ENCODE data around the gene HNRNPDL. TPM values are rescaled to one million over a fixed set of nuclear protein-coding genes. Genes with fewer than 3 reads are reported as not detected.
A peak's percentile ranks its signal among the peaks of the same experiment; 100 is the strongest.
"Not testable (repeated sequence)": the region's sequence is repeated elsewhere in the genome, so short reads cannot be mapped to it uniquely, and the experiment has no call there.

HNRNPDL gene
- total and polyA plus RNA-seq, 2 of the 13 experiments (the other 11 are each of a cell fraction or from before 2014, with no cell fraction given) = 167 to 414 TPM

DNA sequence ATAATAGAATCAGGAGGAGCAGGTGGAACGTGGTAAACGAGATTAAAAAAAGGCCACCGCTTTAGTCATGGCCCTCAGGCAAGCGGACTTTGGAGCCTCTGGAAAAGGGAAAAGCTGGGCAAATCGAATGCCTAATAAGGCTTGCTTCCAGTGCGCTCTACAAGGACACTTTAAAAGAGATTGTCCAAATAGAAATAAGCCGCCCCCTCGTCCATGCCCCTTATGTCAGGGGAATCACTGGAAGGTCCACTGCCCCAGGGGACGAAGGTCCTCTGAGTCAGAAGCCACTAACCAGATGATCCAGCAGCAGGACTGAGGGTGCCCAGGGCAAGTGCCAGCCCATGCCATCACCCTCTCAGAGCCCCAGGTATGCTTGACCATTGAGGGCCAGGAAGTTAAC, 47.2 kb upstream of the HNRNPDL start (continued):
- TF ChIP-seq, protein P1, sequence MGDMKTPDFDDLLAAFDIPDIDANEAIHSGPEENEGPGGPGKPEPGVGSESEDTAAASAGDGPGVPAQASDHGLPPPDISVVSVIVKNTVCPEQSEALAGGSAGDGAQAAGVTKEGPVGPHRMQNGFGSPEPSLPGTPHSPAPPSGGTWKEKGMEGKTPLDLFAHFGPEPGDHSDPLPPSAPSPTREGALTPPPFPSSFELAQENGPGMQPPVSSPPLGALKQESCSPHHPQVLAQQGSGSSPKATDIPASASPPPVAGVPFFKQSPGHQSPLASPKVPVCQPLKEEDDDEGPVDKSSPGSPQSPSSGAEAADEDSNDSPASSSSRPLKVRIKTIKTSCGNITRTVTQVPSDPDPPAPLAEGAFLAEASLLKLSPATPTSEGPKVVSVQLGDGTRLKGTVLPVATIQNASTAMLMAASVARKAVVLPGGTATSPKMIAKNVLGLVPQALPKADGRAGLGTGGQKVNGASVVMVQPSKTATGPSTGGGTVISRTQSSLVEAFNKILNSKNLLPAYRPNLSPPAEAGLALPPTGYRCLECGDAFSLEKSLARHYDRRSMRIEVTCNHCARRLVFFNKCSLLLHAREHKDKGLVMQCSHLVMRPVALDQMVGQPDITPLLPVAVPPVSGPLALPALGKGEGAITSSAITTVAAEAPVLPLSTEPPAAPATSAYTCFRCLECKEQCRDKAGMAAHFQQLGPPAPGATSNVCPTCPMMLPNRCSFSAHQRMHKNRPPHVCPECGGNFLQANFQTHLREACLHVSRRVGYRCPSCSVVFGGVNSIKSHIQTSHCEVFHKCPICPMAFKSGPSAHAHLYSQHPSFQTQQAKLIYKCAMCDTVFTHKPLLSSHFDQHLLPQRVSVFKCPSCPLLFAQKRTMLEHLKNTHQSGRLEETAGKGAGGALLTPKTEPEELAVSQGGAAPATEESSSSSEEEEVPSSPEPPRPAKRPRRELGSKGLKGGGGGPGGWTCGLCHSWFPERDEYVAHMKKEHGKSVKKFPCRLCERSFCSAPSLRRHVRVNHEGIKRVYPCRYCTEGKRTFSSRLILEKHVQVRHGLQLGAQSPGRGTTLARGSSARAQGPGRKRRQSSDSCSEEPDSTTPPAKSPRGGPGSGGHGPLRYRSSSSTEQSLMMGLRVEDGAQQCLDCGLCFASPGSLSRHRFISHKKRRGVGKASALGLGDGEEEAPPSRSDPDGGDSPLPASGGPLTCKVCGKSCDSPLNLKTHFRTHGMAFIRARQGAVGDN (CRISPR knock-in tag; IDR thresholded peaks at IDR 0.05) = peak; percentile 16; the same call in 1 of the 2 replicates

DNA sequence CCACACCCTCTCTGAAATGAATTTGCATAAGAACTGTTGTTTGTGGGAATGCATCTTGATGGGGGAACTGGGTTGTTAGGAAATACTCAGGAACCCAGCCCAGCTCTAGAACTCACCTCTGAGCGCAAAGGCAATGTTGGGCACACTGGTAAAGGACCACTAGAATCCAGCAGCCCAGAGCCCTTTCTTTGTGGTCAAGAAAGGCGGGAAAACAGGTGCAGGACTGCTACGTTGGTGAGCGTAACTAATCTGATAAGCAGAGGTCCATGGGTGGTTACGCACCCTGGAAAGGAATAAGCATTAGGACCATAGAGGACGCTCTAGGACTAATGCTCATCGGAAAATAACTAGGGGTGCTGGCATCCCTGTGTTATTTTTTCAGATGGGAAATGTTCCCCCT, 45.7 kb upstream of the HNRNPDL start:
- H3K9ac ChIP-seq (ENCODE audit: insufficient read depth, low read depth, low read length); H3K4me2 ChIP-seq (ENCODE audit: low read depth, low read length); BruUV-seq (replicated peaks); in situ Hi-C loops (cut with HindIII; ENCODE audit: extremely low pct_ligation_motif_present, low pct_unique_long_range_greater_than_20kb); H2AFZ ChIP-seq (ENCODE audit: low read length); H3K27me3 ChIP-seq (ENCODE audit: control insufficient read depth in 1 of 2, insufficient read depth in 2 of 2, low read length in 2 of 2); H3K36me3 ChIP-seq (replicated peaks in 1 of 2; ENCODE audit: control insufficient read depth in 1 of 2, insufficient read depth in 2 of 2, low read length in 2 of 2); H3K27ac ChIP-seq (ENCODE audit: extremely low read length, insufficient read depth, low read length); intact Hi-C loops (cut with micrococcal nuclease; ENCODE audit: unreplicated experiment); FAIRE-seq; H4K20me1 ChIP-seq (ENCODE audit: insufficient read depth, low read length); H3K9me3 ChIP-seq (ENCODE audit: low read length); ATAC-seq; POLR2A ChIA-PET; H3K79me2 ChIP-seq (ENCODE audit: insufficient read depth, low read length); DNase-seq (ENCODE audit: low spot score); H3K4me3 ChIP-seq (replicated peaks in 1 of 3; ENCODE audit: insufficient read depth in 1 of 3, low read depth in 2 of 3, low read length in 3 of 3); CTCF ChIA-PET (ENCODE audit: low intra/inter-chr PET ratio, low total read pairs): not testable (repeated sequence)
- peaks cover 17% of the 10 kb centered on the region for H3K4me1 ChIP-seq (ENCODE audit: insufficient read depth, low read length)
- WGBS (ENCODE audit: low lambda C conversion rate) = 95% methylated on average over 6 of the region's 7 CpGs

DNA sequence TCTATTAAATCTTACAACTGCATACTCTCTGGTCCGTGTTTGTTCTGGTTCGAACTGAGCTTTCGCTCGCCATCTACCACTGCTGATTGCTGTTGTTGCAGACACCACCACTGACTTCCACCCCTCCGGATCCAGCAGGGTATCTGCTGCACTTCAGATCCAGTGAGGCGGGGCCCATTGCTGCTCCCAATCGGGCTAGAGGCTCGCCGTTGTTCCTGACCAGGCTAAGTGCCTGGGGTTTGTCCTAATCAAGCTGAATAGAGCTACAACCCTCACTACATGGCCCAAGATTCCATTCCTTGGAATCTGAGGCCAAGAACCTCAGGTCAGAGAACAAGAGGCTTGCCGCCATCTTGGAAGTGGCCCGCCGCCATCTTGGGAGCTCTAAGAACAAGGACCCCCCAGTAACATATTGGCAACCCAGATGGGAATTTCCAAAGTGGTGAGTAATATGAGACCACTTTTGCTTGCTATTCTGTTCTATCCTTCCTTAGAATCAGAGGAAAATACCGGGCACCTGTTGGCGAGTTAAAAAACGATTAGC, 43.4 kb upstream of the HNRNPDL start:
- no peak for TF ChIP-seq SAP130 (CRISPR knock-in tag; IDR thresholded peaks at IDR 0.05; ENCODE audit: low read depth)
- TF ChIP-seq, protein P2, sequence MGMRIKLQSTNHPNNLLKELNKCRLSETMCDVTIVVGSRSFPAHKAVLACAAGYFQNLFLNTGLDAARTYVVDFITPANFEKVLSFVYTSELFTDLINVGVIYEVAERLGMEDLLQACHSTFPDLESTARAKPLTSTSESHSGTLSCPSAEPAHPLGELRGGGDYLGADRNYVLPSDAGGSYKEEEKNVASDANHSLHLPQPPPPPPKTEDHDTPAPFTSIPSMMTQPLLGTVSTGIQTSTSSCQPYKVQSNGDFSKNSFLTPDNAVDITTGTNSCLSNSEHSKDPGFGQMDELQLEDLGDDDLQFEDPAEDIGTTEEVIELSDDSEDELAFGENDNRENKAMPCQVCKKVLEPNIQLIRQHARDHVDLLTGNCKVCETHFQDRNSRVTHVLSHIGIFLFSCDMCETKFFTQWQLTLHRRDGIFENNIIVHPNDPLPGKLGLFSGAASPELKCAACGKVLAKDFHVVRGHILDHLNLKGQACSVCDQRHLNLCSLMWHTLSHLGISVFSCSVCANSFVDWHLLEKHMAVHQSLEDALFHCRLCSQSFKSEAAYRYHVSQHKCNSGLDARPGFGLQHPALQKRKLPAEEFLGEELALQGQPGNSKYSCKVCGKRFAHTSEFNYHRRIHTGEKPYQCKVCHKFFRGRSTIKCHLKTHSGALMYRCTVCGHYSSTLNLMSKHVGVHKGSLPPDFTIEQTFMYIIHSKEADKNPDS (CRISPR knock-in tag; IDR thresholded peaks at IDR 0.05) = no peak
- TF ChIP-seq FOXK1 (CRISPR knock-in tag; IDR thresholded peaks at IDR 0.05; ENCODE audit: borderline replicate concordance, low read depth) = no peak
- no peak for TF ChIP-seq HHEX (CRISPR knock-in tag; IDR thresholded peaks at IDR 0.05)
- no peak for TF ChIP-seq RARA (CRISPR knock-in tag; IDR thresholded peaks at IDR 0.05)
- no peak for TF ChIP-seq YEATS4 (CRISPR knock-in tag; IDR thresholded peaks at IDR 0.05; ENCODE audit: borderline replicate concordance)
- TF ChIP-seq, protein P3, sequence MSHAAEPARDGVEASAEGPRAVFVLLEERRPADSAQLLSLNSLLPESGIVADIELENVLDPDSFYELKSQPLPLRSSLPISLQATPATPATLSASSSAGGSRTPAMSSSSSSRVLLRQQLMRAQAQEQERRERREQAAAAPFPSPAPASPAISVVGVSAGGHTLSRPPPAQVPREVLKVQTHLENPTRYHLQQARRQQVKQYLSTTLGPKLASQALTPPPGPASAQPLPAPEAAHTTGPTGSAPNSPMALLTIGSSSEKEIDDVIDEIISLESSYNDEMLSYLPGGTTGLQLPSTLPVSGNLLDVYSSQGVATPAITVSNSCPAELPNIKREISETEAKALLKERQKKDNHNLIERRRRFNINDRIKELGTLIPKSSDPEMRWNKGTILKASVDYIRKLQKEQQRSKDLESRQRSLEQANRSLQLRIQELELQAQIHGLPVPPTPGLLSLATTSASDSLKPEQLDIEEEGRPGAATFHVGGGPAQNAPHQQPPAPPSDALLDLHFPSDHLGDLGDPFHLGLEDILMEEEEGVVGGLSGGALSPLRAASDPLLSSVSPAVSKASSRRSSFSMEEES (CRISPR knock-in tag; IDR thresholded peaks at IDR 0.05) = no peak
- TF ChIP-seq HNRNPK (IDR thresholded peaks at IDR 0.05; ENCODE audit: low read depth, low read length, poor library complexity, severe bottlenecking) = no peak
- Histone ChIP-seq H3K27me3 (ENCODE audit: control insufficient read depth in 1 of 2, insufficient read depth in 2 of 2, low read length in 2 of 2) (no peaks in the 10 kb centered on the region), H3K79me2 (ENCODE audit: insufficient read depth, low read length) (no peaks in the 10 kb centered on the region), H3K27ac (ENCODE audit: extremely low read length, insufficient read depth, low read length) (no peak overlapping the region), H2AFZ (ENCODE audit: low read length) (no peak overlapping the region), H3K9ac (ENCODE audit: insufficient read depth, low read depth, low read length) (no peak overlapping the region), H3K4me1 (ENCODE audit: insufficient read depth, low read length) (peaks cover 17% of the 10 kb centered on the region), H3K4me2 (ENCODE audit: low read depth, low read length) (no peak overlapping the region), H4K20me1 (ENCODE audit: insufficient read depth, low read length) (no peaks in the 10 kb centered on the region), H3K4me3 (replicated peaks in 1 of 3; ENCODE audit: insufficient read depth in 1 of 3, low read depth in 2 of 3, low read length in 3 of 3) (no peak overlapping the region), H3K36me3 (replicated peaks in 1 of 2; ENCODE audit: control insufficient read depth in 1 of 2, insufficient read depth in 2 of 2, low read length in 2 of 2) (no peaks in the 10 kb centered on the region), H3K9me3 (ENCODE audit: low read length) (no peaks in the 10 kb centered on the region)
- no peak for DNase-seq (ENCODE audit: low spot score)
- FAIRE-seq = no peak
- 87% methylated on average over 14 of the region's 15 CpGs for WGBS (ENCODE audit: low lambda C conversion rate)
- ATAC-seq = no peak; the same call in 2 of the 3 replicates
- in situ Hi-C loops (cut with HindIII; ENCODE audit: extremely low pct_ligation_motif_present, low pct_unique_long_range_greater_than_20kb) = no loop called here
- BruUV-seq (replicated peaks) = no TSS peak
- ChIA-PET CTCF (ENCODE audit: low intra/inter-chr PET ratio, low total read pairs) (no interaction called here), POLR2A (no interaction called here)
- intact Hi-C loops (cut with micrococcal nuclease; ENCODE audit: unreplicated experiment) = no loop called here
